AG09319 (cell line): Measurements from ENCODE around the gene VSX1.

Source experiments
- DNase-seq: peaks from one replicate; pipeline ENCODE4 v3.0.0-alpha.2; 2010; ENCODE audit warnings: low read depth; ENCODE audit errors: extremely low read depth
- TF ChIP-seq, protein P1 (sequence below): IDR thresholded peaks from 2 replicates; pipeline ENCODE4 v1.5.1; 2011; ENCODE audit warnings: low read depth, mild to moderate bottlenecking, inconsistent platforms, low read length, moderate library complexity

VSX1 gene

DNA sequence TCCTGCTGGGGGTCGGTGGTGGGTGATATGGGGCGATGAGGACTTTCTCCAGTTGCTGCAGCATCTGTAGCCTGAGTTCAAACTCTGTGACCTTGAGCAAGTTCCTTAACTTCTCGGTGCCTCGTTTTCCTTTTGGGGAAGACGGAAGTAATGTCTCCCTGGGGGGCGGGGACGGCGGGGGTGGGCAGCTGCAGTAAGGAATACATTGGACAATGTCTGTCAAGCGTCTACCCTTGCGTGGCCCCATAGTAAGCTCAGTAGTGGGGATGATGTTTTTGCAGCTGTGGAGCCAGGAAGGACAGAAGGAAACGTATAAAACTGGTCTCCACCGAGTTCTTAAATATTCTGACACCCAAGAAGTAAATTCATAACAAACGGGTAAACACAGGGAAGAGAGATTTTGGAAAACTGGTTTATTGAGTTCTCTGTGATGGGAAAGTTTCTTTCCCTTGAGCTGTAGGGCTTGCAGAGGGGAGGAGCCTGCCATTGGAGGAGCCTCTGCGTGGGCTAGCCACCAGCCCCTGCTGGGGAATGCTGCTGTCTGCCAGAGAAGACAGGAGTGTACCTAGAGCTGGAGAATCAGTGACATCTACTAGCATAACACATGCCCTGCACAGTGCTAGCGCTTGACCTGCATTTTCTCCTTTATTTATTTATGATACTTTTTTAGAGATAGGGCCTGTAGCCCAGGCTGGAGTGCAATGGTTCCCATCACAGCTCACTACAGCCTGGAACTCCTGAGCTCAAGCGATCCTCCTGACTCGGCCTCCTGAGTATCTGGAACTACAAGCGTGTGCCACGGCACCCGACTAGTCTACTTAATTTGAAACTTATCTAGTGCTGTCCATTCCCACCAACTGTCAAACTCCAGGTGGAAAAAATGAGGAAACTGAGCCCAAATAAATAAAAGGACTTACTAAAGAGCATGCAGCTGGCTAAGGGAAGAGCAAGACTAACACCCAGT is 22.8 kb downstream of the VSX1 start:
- TF ChIP-seq, protein P1, sequence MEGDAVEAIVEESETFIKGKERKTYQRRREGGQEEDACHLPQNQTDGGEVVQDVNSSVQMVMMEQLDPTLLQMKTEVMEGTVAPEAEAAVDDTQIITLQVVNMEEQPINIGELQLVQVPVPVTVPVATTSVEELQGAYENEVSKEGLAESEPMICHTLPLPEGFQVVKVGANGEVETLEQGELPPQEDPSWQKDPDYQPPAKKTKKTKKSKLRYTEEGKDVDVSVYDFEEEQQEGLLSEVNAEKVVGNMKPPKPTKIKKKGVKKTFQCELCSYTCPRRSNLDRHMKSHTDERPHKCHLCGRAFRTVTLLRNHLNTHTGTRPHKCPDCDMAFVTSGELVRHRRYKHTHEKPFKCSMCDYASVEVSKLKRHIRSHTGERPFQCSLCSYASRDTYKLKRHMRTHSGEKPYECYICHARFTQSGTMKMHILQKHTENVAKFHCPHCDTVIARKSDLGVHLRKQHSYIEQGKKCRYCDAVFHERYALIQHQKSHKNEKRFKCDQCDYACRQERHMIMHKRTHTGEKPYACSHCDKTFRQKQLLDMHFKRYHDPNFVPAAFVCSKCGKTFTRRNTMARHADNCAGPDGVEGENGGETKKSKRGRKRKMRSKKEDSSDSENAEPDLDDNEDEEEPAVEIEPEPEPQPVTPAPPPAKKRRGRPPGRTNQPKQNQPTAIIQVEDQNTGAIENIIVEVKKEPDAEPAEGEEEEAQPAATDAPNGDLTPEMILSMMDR = no peak; the same call in 1 of the 2 replicates
- no peak for DNase-seq

DNA sequence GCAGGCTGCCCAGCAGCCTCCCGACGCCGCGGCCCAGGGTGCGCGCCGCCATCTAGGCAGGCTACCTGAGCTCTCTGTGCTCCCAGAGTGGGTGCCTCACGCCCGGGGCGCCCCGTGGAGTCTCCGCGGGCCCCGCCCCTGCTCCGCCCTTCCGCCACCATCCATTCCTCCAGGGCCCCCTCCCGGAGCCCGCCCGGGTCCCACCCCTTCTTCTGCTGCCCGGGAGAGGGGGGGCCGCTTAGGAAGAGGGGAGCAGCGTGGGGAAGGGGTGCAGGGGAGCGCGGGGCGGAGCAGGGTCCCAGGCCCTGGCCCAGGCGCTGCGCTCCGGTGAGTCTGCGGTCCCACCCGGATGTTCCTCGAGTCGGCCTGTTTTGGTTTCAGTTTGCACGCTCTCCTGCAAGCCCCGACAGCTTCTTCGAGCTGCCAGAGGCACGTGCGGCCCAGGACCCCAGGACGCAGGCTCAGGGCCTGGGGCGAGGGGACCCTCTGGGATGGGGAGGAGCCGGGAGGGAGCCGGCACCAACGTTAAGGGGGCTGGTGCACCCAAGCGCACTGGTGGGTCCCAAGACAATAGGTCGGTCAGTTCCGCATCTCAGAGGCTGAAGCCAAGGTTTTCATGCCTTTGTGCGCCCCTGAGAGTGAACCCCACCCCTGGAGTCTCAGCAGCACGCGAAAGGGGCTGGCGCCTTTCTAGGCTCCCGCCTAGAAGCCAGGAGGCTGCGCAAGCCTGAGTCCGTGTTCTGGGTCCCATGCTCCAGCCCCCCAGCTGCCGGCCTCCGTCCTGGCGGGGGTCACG is 23.7 kb downstream of the VSX1 start, which contains the start of gene ACSS1:
TSS of gene ACSS1 (minus strand) at position 89 of the 796 bp plus-strand sequence. CDS start at position 52, 37 bp downstream.
- no peak for DNase-seq
- TF ChIP-seq, protein P1 = no peak

DNA sequence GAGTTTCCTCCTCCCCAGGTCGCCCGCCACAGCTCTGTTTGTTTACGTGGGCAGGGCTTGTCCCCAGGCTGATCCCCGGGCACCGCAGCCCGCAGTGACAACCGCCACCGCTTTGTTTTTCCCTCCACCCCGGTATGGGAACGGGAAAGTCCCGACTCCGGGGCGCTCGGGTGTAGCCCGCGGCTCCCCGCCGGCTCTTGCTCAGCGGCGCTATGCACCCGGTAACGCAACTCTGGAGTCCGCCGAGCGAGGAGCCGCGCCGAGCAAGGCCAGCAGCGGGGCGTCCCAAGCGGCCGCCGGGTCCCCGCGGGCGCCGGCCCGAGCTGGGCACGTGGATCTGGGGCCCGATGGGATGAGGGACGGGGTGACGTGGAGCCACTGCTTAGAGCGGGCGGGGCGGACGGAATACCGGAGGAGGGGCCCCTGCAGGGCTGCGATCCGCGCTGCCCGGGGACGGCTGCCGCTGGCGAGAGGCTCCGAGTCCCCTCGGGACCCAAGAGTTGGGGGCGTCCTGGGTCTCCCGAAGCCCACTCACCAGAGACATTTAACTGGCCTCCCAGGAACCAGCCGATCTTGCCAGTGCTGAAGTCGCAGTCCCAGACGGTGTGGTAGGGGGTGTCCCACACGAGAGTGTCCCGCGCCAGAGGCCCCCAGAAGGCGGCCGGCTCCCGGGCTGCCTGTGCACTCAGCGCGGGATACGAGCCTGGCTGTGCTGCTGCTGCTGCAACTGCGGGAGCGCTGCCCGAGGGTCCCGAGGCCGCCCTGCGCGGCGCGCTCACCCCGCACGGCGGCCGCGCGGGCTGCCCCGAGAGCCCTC is 24.5 kb downstream of the VSX1 start:
- no peak for DNase-seq

DNA sequence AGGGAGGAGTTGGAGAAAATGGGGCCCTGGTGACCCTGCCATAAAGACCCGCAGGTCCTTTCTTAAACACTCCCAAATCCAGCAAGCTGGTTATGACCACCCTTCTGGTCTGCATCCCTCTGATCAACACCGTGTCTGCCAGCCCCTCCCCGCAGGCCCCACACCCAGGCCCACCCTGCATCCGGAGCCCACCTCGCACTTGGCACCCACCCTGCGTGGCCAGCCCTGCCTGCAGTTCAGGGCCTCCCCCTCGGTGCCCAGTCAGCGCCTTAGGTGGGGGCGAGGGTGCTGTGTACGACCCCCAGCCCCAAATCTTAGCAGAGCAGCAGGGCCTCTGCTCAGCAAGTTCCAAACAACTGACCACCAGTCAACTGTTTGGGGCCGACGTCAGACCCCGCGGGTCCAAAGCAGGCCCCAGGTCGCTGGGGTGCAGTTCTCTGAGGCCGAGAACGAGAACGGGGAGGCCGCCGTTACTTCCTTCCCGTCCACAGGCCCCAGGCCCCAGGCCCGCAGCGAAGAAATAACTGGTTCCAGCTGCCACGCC is 25.2 kb downstream of the VSX1 start:
- DNase-seq = no peak
- TF ChIP-seq, protein P1 = no peak

More for the DNA sequence above, 24.5 kb downstream of the VSX1 start:
- TF ChIP-seq, protein P1 = no peak

DNA sequence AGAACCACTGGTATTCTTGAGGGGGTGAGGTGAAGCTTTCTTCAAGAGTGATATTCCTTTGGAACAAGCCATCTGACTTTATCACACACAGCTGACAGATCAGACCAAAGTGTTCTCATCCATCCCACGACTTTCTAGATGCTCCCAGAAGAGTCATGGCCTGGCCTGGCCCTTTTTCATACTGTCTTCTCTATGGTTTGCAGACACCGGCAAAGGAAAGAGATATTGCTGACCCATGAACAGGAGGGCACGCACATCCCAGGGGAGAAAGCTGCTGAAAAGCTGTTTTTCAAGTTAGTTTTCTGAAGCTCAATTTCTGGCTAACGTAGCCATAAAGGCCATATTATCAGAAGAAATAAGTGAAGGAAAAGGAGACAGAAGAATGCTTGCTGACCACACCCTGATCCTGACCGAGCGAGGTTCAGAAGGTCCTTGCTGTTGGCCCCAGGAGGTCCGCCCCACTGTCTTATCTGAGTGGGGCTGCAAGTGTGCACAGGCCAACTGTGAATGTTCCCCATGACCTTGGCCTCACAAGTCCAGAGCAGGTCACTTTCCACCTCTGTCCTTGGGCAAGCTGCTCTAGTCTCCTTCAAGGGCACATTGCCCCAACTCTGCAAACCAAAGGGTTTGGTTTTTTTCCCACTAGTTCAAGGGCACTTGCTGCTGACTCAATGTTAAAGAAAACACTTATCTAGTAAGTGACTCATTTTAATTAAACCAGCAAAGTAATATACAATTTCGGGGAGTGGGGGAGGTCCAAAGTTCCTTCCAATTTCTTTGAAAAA is 26.0 kb downstream of the VSX1 start:
- no peak for DNase-seq

More for the DNA sequence above, 26.0 kb downstream of the VSX1 start:
- TF ChIP-seq, protein P1 = no peak
